HG02938 (cell line): ENCODE data around the gene LMX1A.

Experiments
- ATAC-seq: cut with Tn5 transposase; IDR thresholded peaks from one replicate; pipeline ENCODE4 v1.9.1; 2021; ENCODE audit warnings: mild to moderate bottlenecking, moderate library complexity; ENCODE audit not compliant: unreplicated experiment

The LMX1A gene

GRCh38 chr1:165173409-165173808, 183.1 kb downstream of the LMX1A start:
- ATAC-seq = no peak

GRCh38 chr1:165172666-165173065, 183.8 kb downstream of the LMX1A start:
- no peak for ATAC-seq

GRCh38 chr1:165169729-165170128, 186.8 kb downstream of the LMX1A start:
- no peak for ATAC-seq

- ATAC-seq = no peak
These were observed 187.5 kb downstream of the LMX1A start for GRCh38 chr1:165169028-165169427.

- ATAC-seq = no peak
These were observed 188.0 kb downstream of the LMX1A start for GRCh38 chr1:165168467-165168866.

GRCh38 chr1:165162671-165163241, 193.8 kb downstream of the LMX1A start:
- no peak for ATAC-seq

GRCh38 chr1:165161130-165161529, 195.4 kb downstream of the LMX1A start:
- ATAC-seq = no peak

- ATAC-seq = no peak
These were observed 203.3 kb downstream of the LMX1A start for GRCh38 chr1:165153182-165153581.

- ATAC-seq = no peak
These were observed 203.8 kb downstream of the LMX1A start for GRCh38 chr1:165152727-165153126.

- ATAC-seq = no peak
These were observed 204.4 kb downstream of the LMX1A start for GRCh38 chr1:165152109-165152508.
